HG03097 (cell line): ENCODE data around the gene FGGY.
"Not testable (repeated sequence)": the region's sequence is repeated elsewhere in the genome, so short reads cannot be mapped to it uniquely, and the experiment has no call there.

Experiments
- ATAC-seq: cut with Tn5 transposase; IDR thresholded peaks from one replicate; pipeline ENCODE4 v1.9.1; 2021; ENCODE audit not compliant: unreplicated experiment, low FRiP score

Gene FGGY

DNA sequence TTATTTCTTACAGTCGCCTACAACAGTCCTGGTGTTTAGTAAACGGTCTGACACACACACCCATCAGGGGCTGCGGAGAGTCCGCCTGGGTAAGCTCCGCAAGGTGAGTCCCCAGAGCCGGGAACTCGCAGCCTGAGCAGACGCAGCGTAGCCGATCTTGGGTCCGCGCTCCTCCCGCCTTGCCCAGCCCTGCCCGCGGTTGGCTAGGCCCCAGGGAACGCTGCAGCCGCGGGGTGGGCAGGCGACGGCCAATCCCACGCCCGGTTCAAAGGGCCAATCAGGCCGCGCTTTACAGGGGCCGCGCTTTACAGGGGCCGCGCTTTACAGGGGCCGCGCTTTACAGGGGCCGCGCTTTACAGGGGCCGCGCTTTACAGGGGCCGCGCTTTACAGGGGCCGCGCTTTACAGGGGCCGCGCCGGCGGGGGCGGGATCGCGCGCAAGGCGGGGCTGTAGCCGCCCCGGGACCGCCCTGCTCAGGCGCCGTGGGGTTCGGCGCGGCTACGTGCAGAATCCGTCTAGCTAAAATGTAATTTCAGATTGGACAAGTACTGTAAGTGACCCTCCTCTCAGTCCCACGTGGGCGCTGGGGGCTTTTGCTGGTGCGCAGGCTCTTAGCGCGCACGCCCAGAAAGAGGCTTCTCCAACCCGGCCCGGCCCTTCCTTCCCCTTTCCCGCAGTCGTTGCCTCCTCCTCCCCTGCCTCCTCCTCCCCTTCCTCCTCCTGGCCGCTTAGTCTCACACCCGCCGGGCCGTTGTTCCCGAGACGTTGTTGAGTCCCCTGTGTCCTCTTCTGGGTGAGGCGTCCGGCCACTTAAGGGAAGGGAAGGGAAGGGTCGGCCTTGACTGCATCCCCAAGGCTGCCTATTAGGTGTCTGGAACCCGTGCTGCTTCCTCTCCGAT, at the start of gene FGGY:
Gene FGGY, plus strand, starts transcription at position 737 of the 899 bp plus-strand sequence. CDS start 24,456 bp downstream, outside the sequence.
- ATAC-seq: peak; percentile 88

GRCh38 chr1:59248758-59249157, 48.1 kb upstream of the FGGY start:
- ATAC-seq: no peak

DNA sequence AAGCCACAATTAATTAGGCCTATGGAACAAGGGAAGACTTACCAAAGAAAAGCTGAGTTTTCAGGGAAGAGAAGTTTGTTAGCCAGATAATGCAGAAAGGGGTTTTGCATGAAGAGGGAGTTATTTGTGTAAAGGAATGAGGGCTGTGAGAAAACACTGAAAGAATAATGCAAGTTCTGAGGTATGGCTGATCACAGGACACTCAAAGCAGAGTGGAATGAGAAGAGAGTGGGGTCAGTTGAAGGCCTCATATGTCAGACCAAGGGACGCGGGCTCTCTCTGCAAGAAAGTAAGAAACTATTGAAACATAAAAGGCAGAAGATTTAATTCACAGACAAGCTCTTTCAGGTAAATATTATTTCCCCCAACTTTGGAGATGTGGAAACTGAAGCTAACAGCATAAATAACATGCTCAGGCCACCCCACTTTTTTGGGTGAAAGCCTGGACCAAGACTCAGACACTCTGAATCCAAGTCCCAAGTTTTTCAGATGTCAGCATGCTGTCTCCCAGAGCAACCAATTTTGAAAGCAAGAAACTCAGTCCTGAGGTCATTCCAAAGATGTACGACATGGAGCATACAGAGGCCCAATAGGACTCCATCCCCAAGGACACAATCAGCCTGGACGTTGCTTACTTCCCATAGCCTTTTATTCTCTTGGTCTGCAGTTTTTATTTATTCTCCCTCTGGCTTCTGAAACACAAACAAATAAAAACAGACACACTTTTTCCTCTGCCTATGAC, 47.3 kb upstream of the FGGY start:
- no peak for ATAC-seq

DNA sequence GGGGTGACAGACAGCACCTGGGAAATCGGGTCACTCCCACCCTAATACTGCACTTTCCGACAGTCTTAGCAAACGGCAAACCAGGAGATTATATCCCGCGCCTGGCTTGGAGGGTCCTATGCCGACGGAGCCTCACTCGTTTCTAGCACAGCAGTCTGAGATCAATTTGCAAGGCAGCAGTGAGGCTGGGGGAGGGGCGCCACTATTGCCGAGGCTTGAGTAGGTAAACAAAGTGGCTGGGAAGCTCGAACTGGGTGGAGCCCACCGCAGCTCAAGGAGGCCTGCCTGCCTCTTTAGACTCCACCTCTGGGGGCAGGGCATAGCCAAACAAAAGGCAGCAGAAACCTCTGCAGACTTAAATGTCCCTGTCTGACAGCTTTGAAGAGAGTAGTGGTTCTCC, 45.8 kb upstream of the FGGY start:
- not testable (repeated sequence) for ATAC-seq

DNA sequence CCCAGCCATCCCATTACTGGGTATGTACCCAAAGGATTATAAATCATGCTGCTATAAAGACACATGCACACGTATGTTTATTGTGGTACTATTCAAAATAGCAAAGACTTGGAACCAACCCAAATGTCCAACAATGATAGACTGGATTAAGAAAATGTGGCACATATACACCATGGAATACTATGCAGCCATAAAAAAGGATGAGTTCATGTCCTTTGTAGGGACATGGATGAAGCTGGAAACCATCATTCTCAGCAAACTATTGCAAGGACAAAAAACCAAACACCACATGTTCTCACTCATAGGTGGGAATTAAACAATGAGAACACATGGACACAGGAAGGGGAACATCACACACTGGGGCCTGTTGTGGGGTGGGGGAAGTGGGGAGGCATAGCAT, 40.5 kb upstream of the FGGY start:
- not testable (repeated sequence) for ATAC-seq

DNA sequence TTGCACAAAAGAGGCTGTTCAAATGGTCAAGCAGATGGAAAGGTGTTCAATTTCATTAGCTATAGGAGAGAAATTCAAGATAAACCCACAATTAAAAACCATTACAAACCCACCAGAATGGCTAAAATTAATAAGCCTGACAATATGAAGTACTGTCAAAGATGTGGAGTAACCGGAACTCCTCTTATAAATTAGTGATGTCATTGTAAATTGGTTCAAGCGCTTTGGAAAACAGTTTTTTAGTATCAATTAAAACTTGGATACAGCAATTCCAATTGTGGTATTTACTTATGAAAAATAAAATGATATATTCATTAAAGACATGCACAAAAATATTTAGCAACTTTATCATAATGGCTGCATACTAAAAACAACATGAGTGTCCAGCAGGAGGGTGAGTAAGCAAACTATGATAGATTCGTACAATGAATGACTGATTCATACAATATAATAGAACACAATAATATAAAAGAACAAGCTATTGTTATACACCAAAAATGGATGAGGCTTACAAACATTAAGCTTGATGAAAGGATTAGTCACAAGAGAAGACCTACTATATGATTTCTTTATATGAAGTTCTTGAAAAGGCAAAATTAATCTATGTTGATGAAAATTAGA, 38.4 kb upstream of the FGGY start:
- no peak for ATAC-seq

GRCh38 chr1:59261537-59261936, 35.4 kb upstream of the FGGY start:
- ATAC-seq: no peak

DNA sequence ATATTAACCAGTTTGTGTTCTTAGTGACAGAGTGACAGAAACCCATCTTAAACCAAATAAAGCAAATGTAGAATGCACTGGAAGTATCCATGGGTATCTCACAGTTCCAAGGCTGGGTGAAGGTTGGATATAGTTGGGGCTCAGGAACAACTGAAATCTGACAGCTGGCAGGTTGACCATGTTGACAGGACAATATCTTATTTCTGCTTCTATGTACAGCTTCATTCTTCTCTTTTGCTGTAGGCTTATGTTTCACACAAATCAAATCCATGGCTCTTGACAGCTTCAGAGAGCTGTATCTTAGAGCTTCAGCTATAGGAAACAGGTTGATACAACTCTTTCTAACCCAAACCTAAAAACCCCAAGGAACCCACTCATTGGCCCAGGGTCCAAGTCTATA, 34.3 kb upstream of the FGGY start:
- ATAC-seq: no peak

- no peak for ATAC-seq
These were observed 33.8 kb upstream of the FGGY start for GRCh38 chr1:59263111-59263510.

DNA sequence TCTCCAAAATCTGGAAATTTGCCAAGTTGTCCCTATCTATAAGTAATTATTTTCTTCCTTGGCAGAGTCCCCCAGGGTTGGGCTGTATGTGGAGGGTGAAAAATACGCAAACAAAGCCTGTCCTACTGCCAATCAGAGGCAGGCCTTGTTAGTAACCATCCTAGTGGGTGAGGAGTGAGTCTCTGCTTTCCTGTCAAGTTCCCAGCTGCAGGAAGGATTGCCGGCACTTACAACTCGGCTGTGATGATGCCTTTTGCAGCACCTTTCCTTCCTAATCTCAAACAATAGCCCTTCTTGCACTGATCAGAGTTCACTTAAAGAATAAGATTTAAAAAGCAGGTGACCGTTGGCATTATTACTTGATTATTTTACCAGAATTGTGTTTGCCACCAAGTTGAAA, 31.3 kb upstream of the FGGY start:
- ATAC-seq: no peak

GRCh38 chr1:59266180-59266926, 30.5 kb upstream of the FGGY start:
- peak; percentile 46 for ATAC-seq

DNA sequence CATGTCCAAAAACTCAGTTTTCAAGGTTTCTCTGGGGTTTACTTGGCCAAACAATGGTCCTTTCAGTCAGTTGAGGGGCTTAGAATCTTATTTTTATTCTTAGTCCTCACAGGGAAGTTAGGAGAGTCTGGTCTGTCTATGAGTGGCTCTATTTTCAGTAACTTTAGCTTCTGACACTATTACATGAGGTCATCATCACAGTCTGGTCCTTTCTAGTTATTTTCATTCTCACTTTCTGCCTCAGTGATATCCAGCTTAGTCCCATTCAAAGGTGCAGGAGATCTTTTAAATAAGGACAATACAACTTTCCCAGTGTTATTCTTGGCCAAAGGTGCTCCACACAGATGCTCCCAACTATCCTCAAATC, 30.0 kb upstream of the FGGY start:
- ATAC-seq: peak; percentile 39

DNA sequence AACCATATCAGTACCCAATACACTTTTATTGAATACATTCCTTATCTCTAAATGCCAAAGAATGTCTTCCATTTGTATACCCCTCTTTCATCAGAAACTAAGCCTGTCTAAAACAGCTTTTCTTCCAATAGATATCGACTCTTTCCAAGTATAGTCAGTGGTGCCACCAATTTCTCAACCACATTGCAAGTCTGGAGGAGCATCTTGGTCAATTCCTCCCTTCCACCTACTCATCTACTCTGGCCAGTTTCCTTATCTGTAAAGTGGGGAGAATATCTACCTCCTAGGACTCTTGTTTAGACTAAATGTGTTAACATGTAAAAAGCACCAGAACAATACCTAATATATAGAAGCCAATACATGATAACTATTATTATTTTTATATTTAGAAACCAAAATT, 28.5 kb upstream of the FGGY start:
- no peak for ATAC-seq

- no peak for ATAC-seq
These were observed 25.2 kb upstream of the FGGY start for GRCh38 chr1:59271561-59272260.

DNA sequence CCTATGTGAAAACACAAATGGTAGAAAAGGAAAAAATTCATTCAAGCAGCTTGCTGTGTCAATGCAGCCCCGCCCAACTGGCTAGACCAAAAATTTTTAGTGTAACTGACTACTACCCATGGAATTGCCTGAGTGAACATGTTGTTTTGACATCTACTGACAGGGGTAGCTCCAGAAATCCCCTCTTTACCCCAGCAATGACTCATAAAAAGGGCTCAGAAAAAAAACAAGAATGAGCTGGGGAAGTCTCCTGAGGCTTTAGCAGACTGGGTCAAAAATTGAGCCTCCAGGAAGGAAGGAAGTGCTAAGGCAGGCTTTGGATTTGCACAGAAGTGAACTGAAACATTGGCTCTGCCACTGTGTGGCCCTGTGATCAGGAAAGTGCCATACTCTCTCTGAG, 24.4 kb upstream of the FGGY start:
- no peak for ATAC-seq

DNA sequence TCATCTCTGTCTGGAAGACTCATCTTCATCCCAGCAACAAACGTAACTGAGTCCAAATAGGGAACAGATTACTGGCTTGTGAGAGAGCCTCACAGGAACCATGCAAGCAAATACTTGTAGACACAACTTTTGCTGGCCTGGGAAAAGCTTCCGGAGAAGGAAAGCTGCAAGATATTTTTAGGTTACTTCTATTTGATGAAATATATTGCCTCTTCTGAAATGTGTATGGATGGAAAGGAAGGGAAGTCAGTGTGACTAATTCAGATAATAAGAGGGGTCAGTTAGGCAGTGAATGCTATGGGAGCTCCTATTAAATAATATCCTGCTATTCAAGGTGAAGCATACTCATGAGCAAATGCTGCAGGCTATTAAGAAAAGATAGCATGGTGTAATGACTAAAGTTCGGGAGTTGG, 20.4 kb upstream of the FGGY start:
- no peak for ATAC-seq

GRCh38 chr1:59278780-59279354, 18.0 kb upstream of the FGGY start:
- no peak for ATAC-seq

GRCh38 chr1:59279645-59280044, 17.2 kb upstream of the FGGY start:
- ATAC-seq: no peak

GRCh38 chr1:59282951-59283350, 13.9 kb upstream of the FGGY start:
- no peak for ATAC-seq

DNA sequence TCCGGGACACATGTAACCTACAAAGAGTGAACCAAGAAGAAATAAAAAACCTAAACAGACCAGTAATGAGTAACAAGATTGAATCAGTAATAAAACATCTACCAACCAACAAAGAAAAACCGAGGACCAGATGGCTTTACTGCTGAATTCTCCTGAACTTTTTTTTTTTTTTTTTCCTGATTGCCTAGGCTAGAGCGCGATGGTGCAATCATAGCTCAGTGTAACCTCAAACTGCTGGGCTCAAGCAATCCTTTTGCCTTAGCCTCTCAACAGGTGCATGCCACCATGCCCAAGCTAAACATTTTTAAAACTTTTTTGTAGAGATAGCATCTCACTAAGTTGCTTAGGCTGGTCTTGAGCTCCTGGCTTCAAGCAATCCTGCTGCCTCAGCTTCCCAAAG, 11.2 kb upstream of the FGGY start:
- no peak for ATAC-seq
